Osteoblast (primary cell): ENCODE data around the gene TOR3A. TPM values are rescaled to one million over a fixed set of nuclear protein-coding genes. Genes with fewer than 3 reads are reported as not detected.
A peak's percentile ranks its signal among the peaks of the same experiment; 100 is the strongest.

ENCODE experiments used
- DNase-seq: peaks from one replicate; pipeline ENCODE4 v3.0.0; 2011; ENCODE audit warnings: low spot score, mixed read lengths; ENCODE audit not compliant: insufficient read length; ENCODE audit errors: missing footprints
- H2AFZ ChIP-seq: 2 replicates; pipeline ENCODE4 v1.6.0; 2011; ENCODE audit warnings: mild to moderate bottlenecking, low read length
- H3K27ac ChIP-seq: 2 replicates; pipeline ENCODE4 v1.5.1; 2011; ENCODE audit warnings: mild to moderate bottlenecking, low read depth, low read length, moderate library complexity
- H3K27me3 ChIP-seq: 2 replicates; pipeline ENCODE4 v1.6.0; 2012; ENCODE audit warnings: mild to moderate bottlenecking, control low read depth, inconsistent platforms, low read length, moderate library complexity; ENCODE audit not compliant: insufficient read depth
- H3K36me3 ChIP-seq: 2 replicates; pipeline ENCODE4 v1.5.1; 2011; ENCODE audit warnings: mild to moderate bottlenecking, low read length, control low read depth, moderate library complexity; ENCODE audit not compliant: insufficient read depth
- H3K4me1 ChIP-seq: 2 replicates; pipeline ENCODE4 v1.5.1; 2011; ENCODE audit warnings: mild to moderate bottlenecking, low read length, control low read depth, moderate library complexity; ENCODE audit not compliant: insufficient read depth
- H3K4me2 ChIP-seq: 2 replicates; pipeline ENCODE4 v1.6.0; 2011; ENCODE audit warnings: mild to moderate bottlenecking, low read length; ENCODE audit not compliant: insufficient read depth
- H3K4me3 ChIP-seq: fragments of 200-600 bp; sonication (generic); 3 replicates; pipeline ENCODE4 v1.5.1; 2012; ENCODE audit warnings: mild to moderate bottlenecking, low read length, inconsistent platforms; ENCODE audit not compliant: insufficient read depth
- H3K79me2 ChIP-seq: 2 replicates; pipeline ENCODE4 v1.6.0; 2012; ENCODE audit warnings: mild to moderate bottlenecking, low read length, control low read depth, inconsistent platforms; ENCODE audit not compliant: insufficient read depth
- H3K9me3 ChIP-seq: 2 replicates; pipeline ENCODE4 v1.5.1; 2011; ENCODE audit warnings: low read depth, low read length, control low read depth
- H4K20me1 ChIP-seq: 2 replicates; pipeline ENCODE4 v1.6.0; 2012; ENCODE audit warnings: mild to moderate bottlenecking, low read length, control low read depth; ENCODE audit not compliant: insufficient read depth
- total RNA-seq: library from RNA; depleted of rRNA; stranded (reverse); fragments of >200 nt; gene quantifications from 2 replicates; pipeline ENCODE4 v1.2.3, GENCODE V29; 2012
- TF ChIP-seq, protein P1 (sequence below): IDR thresholded peaks from 2 replicates; pipeline ENCODE4 v1.5.1; 2011; ENCODE audit warnings: mild to moderate bottlenecking, low read depth, low read length, moderate library complexity; ENCODE audit errors: extremely low read depth

TOR3A gene
- total RNA-seq, 1 donor = 44.2 TPM

GRCh38 chr1:179091691-179092165 is 9.9 kb downstream of the TOR3A start:
- TF ChIP-seq, protein P1, sequence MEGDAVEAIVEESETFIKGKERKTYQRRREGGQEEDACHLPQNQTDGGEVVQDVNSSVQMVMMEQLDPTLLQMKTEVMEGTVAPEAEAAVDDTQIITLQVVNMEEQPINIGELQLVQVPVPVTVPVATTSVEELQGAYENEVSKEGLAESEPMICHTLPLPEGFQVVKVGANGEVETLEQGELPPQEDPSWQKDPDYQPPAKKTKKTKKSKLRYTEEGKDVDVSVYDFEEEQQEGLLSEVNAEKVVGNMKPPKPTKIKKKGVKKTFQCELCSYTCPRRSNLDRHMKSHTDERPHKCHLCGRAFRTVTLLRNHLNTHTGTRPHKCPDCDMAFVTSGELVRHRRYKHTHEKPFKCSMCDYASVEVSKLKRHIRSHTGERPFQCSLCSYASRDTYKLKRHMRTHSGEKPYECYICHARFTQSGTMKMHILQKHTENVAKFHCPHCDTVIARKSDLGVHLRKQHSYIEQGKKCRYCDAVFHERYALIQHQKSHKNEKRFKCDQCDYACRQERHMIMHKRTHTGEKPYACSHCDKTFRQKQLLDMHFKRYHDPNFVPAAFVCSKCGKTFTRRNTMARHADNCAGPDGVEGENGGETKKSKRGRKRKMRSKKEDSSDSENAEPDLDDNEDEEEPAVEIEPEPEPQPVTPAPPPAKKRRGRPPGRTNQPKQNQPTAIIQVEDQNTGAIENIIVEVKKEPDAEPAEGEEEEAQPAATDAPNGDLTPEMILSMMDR = no peak
- H2AFZ ChIP-seq = no peak overlapping the region
- no peaks in the 10 kb centered on the region for H3K27me3 ChIP-seq
- peak; percentile 90 for DNase-seq
- H3K4me3 ChIP-seq = no peak overlapping the region
- peaks cover 9% of the 10 kb centered on the region for H3K79me2 ChIP-seq
- H3K4me2 ChIP-seq = no peak overlapping the region
- H3K36me3 ChIP-seq = peaks cover 68% of the 10 kb centered on the region
- H3K4me1 ChIP-seq = peaks cover 22% of the 10 kb centered on the region
- H3K27ac ChIP-seq = peak overlapping the region; percentile 65
- H3K9me3 ChIP-seq = no peaks in the 10 kb centered on the region
- peaks cover 13% of the 10 kb centered on the region for H4K20me1 ChIP-seq

DNA sequence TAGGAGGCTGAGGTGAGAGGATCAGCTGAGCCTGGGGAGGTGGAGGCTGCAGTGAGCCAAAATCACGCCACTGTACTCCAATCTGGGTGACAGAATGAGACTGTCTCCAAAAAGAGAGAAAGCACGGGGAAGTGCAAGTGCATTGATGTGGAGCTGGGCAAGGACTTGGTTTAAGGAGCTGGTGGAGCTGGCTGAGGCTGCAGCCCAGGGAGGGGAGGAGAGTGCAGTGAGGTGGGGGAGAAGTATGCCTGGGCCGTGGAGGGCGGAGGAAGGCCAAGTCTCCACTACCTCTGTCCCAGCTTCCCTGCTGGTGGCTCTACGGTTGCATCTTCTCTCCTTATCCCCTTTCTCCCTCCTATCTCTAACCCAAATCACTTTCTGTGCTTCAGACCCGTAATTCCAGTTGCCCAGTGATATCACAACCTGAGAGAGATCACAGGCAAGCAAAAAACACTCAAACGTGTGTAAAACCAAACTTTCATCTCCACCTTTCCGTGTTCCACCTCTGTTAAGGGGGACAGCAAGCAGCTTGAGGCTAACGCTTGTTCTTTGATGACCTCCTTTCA is 11.1 kb downstream of the TOR3A start:
- no peak overlapping the region for H3K27ac ChIP-seq
- peaks cover 12% of the 10 kb centered on the region for H3K79me2 ChIP-seq
- TF ChIP-seq, protein P1 = no peak
- no peaks in the 10 kb centered on the region for H3K27me3 ChIP-seq
- no peak overlapping the region for H3K4me2 ChIP-seq
- no peak overlapping the region for H2AFZ ChIP-seq
- H3K36me3 ChIP-seq = peaks cover 76% of the 10 kb centered on the region
- no peaks in the 10 kb centered on the region for H3K9me3 ChIP-seq
- peaks cover 13% of the 10 kb centered on the region for H4K20me1 ChIP-seq
- no peak for DNase-seq
- H3K4me1 ChIP-seq = peaks cover 22% of the 10 kb centered on the region
- no peak overlapping the region for H3K4me3 ChIP-seq

DNA sequence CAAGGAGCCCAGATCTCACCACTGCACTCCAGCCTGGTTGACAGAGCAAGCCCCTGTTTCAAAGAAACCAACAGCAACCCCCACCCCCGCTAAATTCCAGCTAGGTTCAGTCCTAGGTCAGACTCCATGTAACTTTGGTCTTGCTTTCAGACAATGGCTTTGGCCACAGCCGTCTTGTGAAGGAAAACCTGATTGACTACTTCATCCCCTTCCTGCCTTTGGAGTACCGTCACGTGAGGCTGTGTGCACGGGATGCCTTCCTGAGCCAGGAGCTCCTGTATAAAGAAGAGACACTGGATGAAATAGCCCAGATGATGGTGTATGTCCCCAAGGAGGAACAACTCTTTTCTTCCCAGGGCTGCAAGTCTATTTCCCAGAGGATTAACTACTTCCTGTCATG is 12.9 kb downstream of the TOR3A start:
- peaks cover 22% of the 10 kb centered on the region for H3K4me1 ChIP-seq
- no peaks in the 10 kb centered on the region for H3K9me3 ChIP-seq
- H3K4me2 ChIP-seq = no peak overlapping the region
- DNase-seq = no peak
- no peaks in the 10 kb centered on the region for H3K27me3 ChIP-seq
- H3K4me3 ChIP-seq = no peak overlapping the region
- peaks cover 19% of the 10 kb centered on the region for H3K79me2 ChIP-seq
- TF ChIP-seq, protein P1 = no peak
- H2AFZ ChIP-seq = no peak overlapping the region
- H3K27ac ChIP-seq = no peak overlapping the region
- peaks cover 13% of the 10 kb centered on the region for H4K20me1 ChIP-seq
- peaks cover 82% of the 10 kb centered on the region for H3K36me3 ChIP-seq

DNA sequence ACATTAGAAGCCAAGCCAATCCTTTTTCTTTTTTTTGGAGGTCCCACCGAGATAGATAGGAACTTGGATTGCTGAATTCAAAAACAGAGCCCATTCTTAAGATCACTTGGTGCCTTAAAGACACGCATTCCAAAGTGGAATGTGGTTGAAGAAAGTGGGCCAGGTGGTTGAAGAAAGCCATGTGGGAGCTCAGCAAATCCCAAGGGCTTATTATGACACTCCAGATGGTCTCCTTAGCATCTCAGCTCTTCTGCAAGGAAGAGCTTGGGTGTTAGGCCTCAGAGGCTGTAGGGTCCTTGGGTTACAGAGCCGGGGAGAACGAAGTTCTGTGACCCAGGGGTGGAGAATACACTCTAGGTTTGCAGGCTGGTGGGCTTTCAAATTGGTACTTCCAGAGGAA is 13.5 kb downstream of the TOR3A start:
- DNase-seq = no peak
- peaks cover 25% of the 10 kb centered on the region for H3K79me2 ChIP-seq
- H3K4me3 ChIP-seq = no peak overlapping the region
- peaks cover 22% of the 10 kb centered on the region for H3K4me1 ChIP-seq
- H2AFZ ChIP-seq = no peak overlapping the region
- no peaks in the 10 kb centered on the region for H3K27me3 ChIP-seq
- no peak overlapping the region for H3K4me2 ChIP-seq
- TF ChIP-seq, protein P1 = no peak
- H3K9me3 ChIP-seq = no peaks in the 10 kb centered on the region
- peaks cover 13% of the 10 kb centered on the region for H4K20me1 ChIP-seq
- no peak overlapping the region for H3K27ac ChIP-seq
- H3K36me3 ChIP-seq = peaks cover 87% of the 10 kb centered on the region
